ENCODE data around the gene LMAN1L.

Gene LMAN1L

GRCh38 chr15:74794248-74794969, 18.2 kb upstream of the LMAN1L start:
- DNase-seq (ENCODE audit: low read depth): no peak

GRCh38 chr15:74794970-74795349, 17.7 kb upstream of the LMAN1L start:
- DNase-seq (ENCODE audit: low read depth): no peak

GRCh38 chr15:74795966-74796625, 16.5 kb upstream of the LMAN1L start:
- peak; percentile 36 for DNase-seq (ENCODE audit: low read depth)

GRCh38 chr15:74798388-74799254, 14.0 kb upstream of the LMAN1L start:
- no peak for DNase-seq (ENCODE audit: low read depth)

GRCh38 chr15:74799255-74799855, 13.3 kb upstream of the LMAN1L start:
- no peak for DNase-seq (ENCODE audit: low read depth)

- DNase-seq (ENCODE audit: low read depth): peak; percentile 84
These were observed 12.6 kb upstream of the LMAN1L start for GRCh38 chr15:74799856-74800558.

- no peak for DNase-seq (ENCODE audit: low read depth)
These were observed 12.0 kb upstream of the LMAN1L start for GRCh38 chr15:74800559-74801094.

GRCh38 chr15:74801311-74801997, 11.2 kb upstream of the LMAN1L start:
- no peak for DNase-seq (ENCODE audit: low read depth)

GRCh38 chr15:74802290-74802689, 10.3 kb upstream of the LMAN1L start:
- no peak for DNase-seq (ENCODE audit: low read depth)

- DNase-seq (ENCODE audit: low read depth): no peak
These were observed 9.7 kb upstream of the LMAN1L start for GRCh38 chr15:74802862-74803447.

- DNase-seq (ENCODE audit: low read depth): no peak
These were observed 7.7 kb upstream of the LMAN1L start for GRCh38 chr15:74804935-74805334.

- DNase-seq (ENCODE audit: low read depth): no peak
These were observed 5.4 kb upstream of the LMAN1L start for GRCh38 chr15:74807282-74807681.

GRCh38 chr15:74808078-74808839, 4.4 kb upstream of the LMAN1L start:
- DNase-seq (ENCODE audit: low read depth): no peak

GRCh38 chr15:74808840-74809229, 3.8 kb upstream of the LMAN1L start:
- no peak for DNase-seq (ENCODE audit: low read depth)

GRCh38 chr15:74809242-74809641, 3.4 kb upstream of the LMAN1L start:
- DNase-seq (ENCODE audit: low read depth): no peak

GRCh38 chr15:74809956-74810355, 2.7 kb upstream of the LMAN1L start:
- DNase-seq (ENCODE audit: low read depth): no peak

GRCh38 chr15:74815121-74815934, 2.7 kb downstream of the LMAN1L start:
- no peak for DNase-seq (ENCODE audit: low read depth)

- DNase-seq (ENCODE audit: low read depth): no peak
These were observed 3.3 kb downstream of the LMAN1L start for GRCh38 chr15:74815961-74816360.
